Sciatic nerve (tissue), 2 donors: ENCODE data around the gene TSNAX. TPM values are rescaled to one million over a fixed set of nuclear protein-coding genes. Genes with fewer than 3 reads are reported as not detected.

Experiments used
- ATAC-seq: fragments of 200-7000 bp; cut with Tn5 transposase; one replicate; pipeline ENCODE4 v1.9.1; 2020; ENCODE audit warnings: mild to moderate bottlenecking, moderate library complexity
- DNase-seq: peaks from one replicate; pipeline ENCODE4 v3.0.0-alpha.2; 2020; ENCODE audit warnings: low spot score
- intact Hi-C: fragments of 100-400 bp; cut with DNase I; formaldehyde crosslinking; loops from one replicate; pipeline ENCODE4 v1.14.2; 2022
- total RNA-seq: library from RNA; stranded (reverse); fragmentation: NEBNext Ultra II Directional; extraction: Animal tissue kit (Norgen Biotek cat#: 25700); gene quantifications from one replicate; pipeline ENCODE4 v1.2.1, GENCODE V29; 2021
- donor health status: DM: no; HTN: no; CAD: no.
- donor health status: DM: no; HTN: no; CAD: no.

Gene TSNAX
- total RNA-seq, 1 donor from 2014 or later = 41.6 TPM

- intact Hi-C loops = no loop called here
- DNase-seq = no peak
- ATAC-seq = no peak
Observed at GRCh38 chr1:231613419-231614349, 85.2 kb downstream of the TSNAX start.

Other genes with a start within 250 kb of the TSNAX start
- gene EXOC8, start 190.8 kb upstream of the TSNAX start, total RNA-seq = 15.9 TPM
- 10.5 TPM for gene SPRTN, start 190.4 kb upstream of the TSNAX start, total RNA-seq
- 45.5 TPM for gene EGLN1, start 106.4 kb upstream of the TSNAX start, total RNA-seq
- 34.5 TPM for gene DISC1, start 98.1 kb downstream of the TSNAX start, total RNA-seq